WTC11 (cell line): ENCODE results near the gene PIP4P1. TPM values are rescaled to one million over a fixed set of nuclear protein-coding genes. Genes with fewer than 3 reads are reported as not detected.

Experiments
- ATAC-seq: fragments of 200-7000 bp; cut with Tn5 transposase; 2 replicates; pipeline ENCODE4 v1.10.0; 2021; ENCODE audit warnings: mild to moderate bottlenecking, moderate library complexity
- CTCF ChIA-PET: fragments of 300-600 bp; sonication (Branson Sonifier 250); formaldehyde crosslinking; loops from one replicate; lab custom pipeline; 2021; ENCODE audit warnings: antibody characterized with exemption; lab: Charles Lee
- POLR2A ChIA-PET: fragments of 350-600 bp; sonication (Branson Sonifier 250); formaldehyde crosslinking; loops from one replicate; lab custom pipeline; 2021; ENCODE audit warnings: antibody characterized with exemption; lab: Charles Lee
- DNase-seq: peaks from one replicate; pipeline ENCODE4 v3.0.0; 2021; ENCODE audit warnings: low spot score
- H3K27ac Mint-ChIP-seq: 2 replicates; pipeline ENCODE4 v1.8.0; 2021; ENCODE audit warnings: mixed read lengths
- H3K27me3 Mint-ChIP-seq: 2 replicates; pipeline ENCODE4 v1.8.0; 2021; ENCODE audit warnings: low read depth, mild to moderate bottlenecking, moderate library complexity, mixed read lengths
- H3K36me3 Mint-ChIP-seq: 2 replicates; pipeline ENCODE4 v1.8.0; 2021; ENCODE audit warnings: mixed read lengths
- H3K4me1 Mint-ChIP-seq: 2 replicates; pipeline ENCODE4 v1.8.0; 2022; ENCODE audit warnings: mixed read lengths
- H3K4me3 Mint-ChIP-seq: 2 replicates; pipeline ENCODE4 v1.8.0; 2021; ENCODE audit warnings: mild to moderate bottlenecking, moderate library complexity, mixed read lengths
- H3K9me3 Mint-ChIP-seq: 2 replicates; pipeline ENCODE4 v1.8.0; 2021; ENCODE audit warnings: mixed read lengths
- ATF1 ChIP-seq: sonication (generic); formaldehyde crosslinking; IDR thresholded peaks from 2 replicates; pipeline ENCODE4 v1.8.1; 2023; ENCODE audit warnings: mild to moderate bottlenecking, moderate library complexity, missing genetic modification reagents
- CREM ChIP-seq: sonication (generic); formaldehyde crosslinking; IDR thresholded peaks from 2 replicates; pipeline ENCODE4 v1.8.1; 2022; ENCODE audit warnings: mild to moderate bottlenecking, missing genetic modification reagents, moderate library complexity
- ESRRA ChIP-seq: sonication (generic); formaldehyde crosslinking; IDR thresholded peaks from 2 replicates; pipeline ENCODE4 v1.8.1; 2022; ENCODE audit warnings: mild to moderate bottlenecking, missing genetic modification reagents, borderline replicate concordance
- FOXJ3 ChIP-seq: sonication (generic); formaldehyde crosslinking; IDR thresholded peaks from 2 replicates; pipeline ENCODE4 v1.9.0; 2021; ENCODE audit warnings: missing genetic modification reagents, mild to moderate bottlenecking, borderline replicate concordance
- IRF2 ChIP-seq: sonication (generic); formaldehyde crosslinking; IDR thresholded peaks from 2 replicates; pipeline ENCODE4 v1.8.0; 2022; ENCODE audit warnings: low read depth, missing genetic modification reagents, borderline replicate concordance
- MYBL2 ChIP-seq: sonication (generic); formaldehyde crosslinking; IDR thresholded peaks from 2 replicates; pipeline ENCODE4 v1.8.1; 2023; ENCODE audit warnings: mild to moderate bottlenecking, moderate library complexity, missing genetic modification reagents
- NFE2L1 ChIP-seq: sonication (generic); formaldehyde crosslinking; IDR thresholded peaks from 2 replicates; pipeline ENCODE4 v1.8.1; 2023; ENCODE audit warnings: missing genetic modification reagents
- PRDM15 ChIP-seq: sonication (generic); formaldehyde crosslinking; IDR thresholded peaks from 2 replicates; pipeline ENCODE4 v1.8.0; 2022; ENCODE audit warnings: missing genetic modification reagents
- SMAD4 ChIP-seq: sonication (generic); formaldehyde crosslinking; IDR thresholded peaks from 2 replicates; pipeline ENCODE4 v1.8.0; 2022; ENCODE audit warnings: mild to moderate bottlenecking, missing genetic modification reagents
- STAT6 ChIP-seq: sonication (generic); formaldehyde crosslinking; conservative IDR thresholded peaks from 2 replicates; pipeline ENCODE4 v1.8.1; 2023; ENCODE audit warnings: mild to moderate bottlenecking, low read depth, missing genetic modification reagents, moderate library complexity
- USF2 ChIP-seq: sonication (generic); formaldehyde crosslinking; IDR thresholded peaks from 2 replicates; pipeline ENCODE4 v1.8.1; 2023; ENCODE audit warnings: mild to moderate bottlenecking, missing genetic modification reagents, moderate library complexity
- ZNF121 ChIP-seq: sonication (generic); formaldehyde crosslinking; IDR thresholded peaks from 2 replicates; pipeline ENCODE4 v1.8.0; 2023; ENCODE audit warnings: missing genetic modification reagents
- ZNF138 ChIP-seq: sonication (generic); formaldehyde crosslinking; conservative IDR thresholded peaks from 2 replicates; pipeline ENCODE4 v1.8.1; 2022; ENCODE audit warnings: mild to moderate bottlenecking, moderate library complexity, missing genetic modification reagents
- ZNF219 ChIP-seq: sonication (generic); formaldehyde crosslinking; IDR thresholded peaks from 2 replicates; pipeline ENCODE4 v1.8.0; 2023; ENCODE audit warnings: missing genetic modification reagents, mild to moderate bottlenecking, borderline replicate concordance
- ZNF232 ChIP-seq: sonication (generic); formaldehyde crosslinking; IDR thresholded peaks from 2 replicates; pipeline ENCODE4 v1.8.0; 2022; ENCODE audit warnings: mild to moderate bottlenecking, missing genetic modification reagents
- ZNF416 ChIP-seq: fragments of 250-450 bp; sonication (Bioruptor Pico); IDR thresholded peaks from 2 replicates; pipeline ENCODE4 v1.9.0; 2021; ENCODE audit warnings: mild to moderate bottlenecking, inconsistent platforms
- total RNA-seq: library from RNA; stranded (reverse); gene quantifications from 3 replicates; pipeline ENCODE4 v1.2.3, GENCODE V29; 2021
- TF ChIP-seq, protein P1 (sequence below): fragments of 250-450 bp; sonication (Bioruptor Pico); IDR thresholded peaks from 2 replicates; pipeline ENCODE4 v1.8.0; 2021; ENCODE audit warnings: mild to moderate bottlenecking
- TF ChIP-seq, protein P2 (sequence below): sonication (generic); formaldehyde crosslinking; IDR thresholded peaks from 2 replicates; pipeline ENCODE4 v1.8.1; 2022; ENCODE audit warnings: mild to moderate bottlenecking, moderate library complexity, missing genetic modification reagents
- TF ChIP-seq, protein P3 (sequence below): fragments of 250-450 bp; sonication (Bioruptor Pico); IDR thresholded peaks from 2 replicates; pipeline ENCODE4 v1.9.0; 2021; ENCODE audit warnings: mild to moderate bottlenecking
- TF ChIP-seq, protein P4 (sequence below): sonication (generic); formaldehyde crosslinking; IDR thresholded peaks from 2 replicates; pipeline ENCODE4 v1.8.0; 2022; ENCODE audit warnings: mild to moderate bottlenecking, missing genetic modification reagents

PIP4P1 gene
- total RNA-seq, 1 experiment from 2014 or later = 34.1 TPM

DNA sequence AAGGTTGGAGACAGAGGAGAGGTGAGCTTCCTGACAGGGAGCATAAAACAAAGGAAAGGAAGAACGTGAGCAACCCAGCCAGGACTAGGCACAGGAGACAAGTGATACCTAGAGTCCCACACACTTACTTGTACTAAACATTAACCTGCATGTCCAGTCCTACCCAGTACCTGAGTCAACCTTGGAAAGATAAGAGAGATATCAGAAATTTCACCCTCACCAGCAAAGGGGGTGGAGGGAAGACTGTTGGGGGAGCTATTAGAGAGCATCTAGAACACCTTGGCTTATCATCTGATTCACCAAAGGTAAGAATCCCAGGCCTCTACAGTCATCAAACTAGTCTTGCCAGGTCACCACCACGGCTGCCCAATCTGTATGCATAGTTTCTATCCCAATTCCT, 36.4 kb downstream of the PIP4P1 start (continued):
- TF ChIP-seq, protein P1, sequence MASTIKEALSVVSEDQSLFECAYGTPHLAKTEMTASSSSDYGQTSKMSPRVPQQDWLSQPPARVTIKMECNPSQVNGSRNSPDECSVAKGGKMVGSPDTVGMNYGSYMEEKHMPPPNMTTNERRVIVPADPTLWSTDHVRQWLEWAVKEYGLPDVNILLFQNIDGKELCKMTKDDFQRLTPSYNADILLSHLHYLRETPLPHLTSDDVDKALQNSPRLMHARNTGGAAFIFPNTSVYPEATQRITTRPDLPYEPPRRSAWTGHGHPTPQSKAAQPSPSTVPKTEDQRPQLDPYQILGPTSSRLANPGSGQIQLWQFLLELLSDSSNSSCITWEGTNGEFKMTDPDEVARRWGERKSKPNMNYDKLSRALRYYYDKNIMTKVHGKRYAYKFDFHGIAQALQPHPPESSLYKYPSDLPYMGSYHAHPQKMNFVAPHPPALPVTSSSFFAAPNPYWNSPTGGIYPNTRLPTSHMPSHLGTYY (CRISPR knock-in tag) = no peak
- TF ChIP-seq ZNF416 = no peak
- no peak for TF ChIP-seq FOXJ3
- no peak for TF ChIP-seq IRF2
- TF ChIP-seq ZNF121 = no peak
- TF ChIP-seq CREM (CRISPR knock-in tag) = no peak
- TF ChIP-seq, all 79 proteins: peak for 0

DNA sequence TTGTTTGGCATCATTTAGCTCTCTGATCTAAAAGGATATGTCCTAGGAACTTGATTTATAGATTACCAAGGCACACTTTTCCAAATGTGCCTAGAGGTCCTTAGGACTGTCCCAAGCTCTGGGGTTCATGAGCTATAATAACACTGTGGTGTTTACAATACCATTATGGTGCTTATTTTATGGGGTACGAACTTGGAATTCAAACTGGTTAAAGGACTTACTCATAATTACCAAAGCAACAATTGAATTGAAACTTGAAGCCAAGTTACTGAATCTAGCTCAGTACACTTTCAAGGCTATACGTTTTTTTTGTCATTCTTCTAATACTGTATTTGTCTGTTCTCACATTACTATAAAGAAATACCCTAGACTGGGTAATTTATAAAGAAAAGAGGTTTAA, 38.3 kb downstream of the PIP4P1 start:
- DNase-seq = no peak
- H3K4me3 Mint-ChIP-seq = no peak overlapping the region
- CTCF ChIA-PET = interaction anchor here (1.1 to 1.4 kb wide), 2 partner anchors 65 to 80 kb away, joined by 3 read pairs; partner anchors contain the start of gene PARP2
- H3K27me3 Mint-ChIP-seq = no peaks in the 10 kb centered on the region; the same call in 1 of the 2 replicates
- TF ChIP-seq, protein P2, sequence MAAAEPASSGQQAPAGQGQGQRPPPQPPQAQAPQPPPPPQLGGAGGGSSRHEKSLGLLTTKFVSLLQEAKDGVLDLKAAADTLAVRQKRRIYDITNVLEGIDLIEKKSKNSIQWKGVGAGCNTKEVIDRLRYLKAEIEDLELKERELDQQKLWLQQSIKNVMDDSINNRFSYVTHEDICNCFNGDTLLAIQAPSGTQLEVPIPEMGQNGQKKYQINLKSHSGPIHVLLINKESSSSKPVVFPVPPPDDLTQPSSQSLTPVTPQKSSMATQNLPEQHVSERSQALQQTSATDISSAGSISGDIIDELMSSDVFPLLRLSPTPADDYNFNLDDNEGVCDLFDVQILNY (CRISPR knock-in tag) = no peak
- TF ChIP-seq NFE2L1 (CRISPR knock-in tag) = no peak
- TF ChIP-seq SMAD4 = no peak
- TF ChIP-seq USF2 = no peak
- TF ChIP-seq, protein P3, sequence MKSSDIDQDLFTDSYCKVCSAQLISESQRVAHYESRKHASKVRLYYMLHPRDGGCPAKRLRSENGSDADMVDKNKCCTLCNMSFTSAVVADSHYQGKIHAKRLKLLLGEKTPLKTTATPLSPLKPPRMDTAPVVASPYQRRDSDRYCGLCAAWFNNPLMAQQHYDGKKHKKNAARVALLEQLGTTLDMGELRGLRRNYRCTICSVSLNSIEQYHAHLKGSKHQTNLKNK = no peak
- TF ChIP-seq PRDM15 (CRISPR knock-in tag) = no peak
- no peak for TF ChIP-seq ATF1
- TF ChIP-seq ZNF219 (CRISPR knock-in tag) = no peak
- TF ChIP-seq, protein P4, sequence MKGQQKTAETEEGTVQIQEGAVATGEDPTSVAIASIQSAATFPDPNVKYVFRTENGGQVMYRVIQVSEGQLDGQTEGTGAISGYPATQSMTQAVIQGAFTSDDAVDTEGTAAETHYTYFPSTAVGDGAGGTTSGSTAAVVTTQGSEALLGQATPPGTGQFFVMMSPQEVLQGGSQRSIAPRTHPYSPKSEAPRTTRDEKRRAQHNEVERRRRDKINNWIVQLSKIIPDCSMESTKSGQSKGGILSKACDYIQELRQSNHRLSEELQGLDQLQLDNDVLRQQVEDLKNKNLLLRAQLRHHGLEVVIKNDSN (CRISPR knock-in tag) = no peak
- TF ChIP-seq ESRRA (CRISPR knock-in tag) = no peak
- no peak for TF ChIP-seq STAT6 (CRISPR knock-in tag)
- TF ChIP-seq ZNF138 (CRISPR knock-in tag) = no peak
- no peak for TF ChIP-seq ZNF232
- TF ChIP-seq MYBL2 (CRISPR knock-in tag) = no peak
- TF ChIP-seq, all 79 proteins: peak for 0
- Mint-ChIP-seq H3K36me3 (no peaks in the 10 kb centered on the region), H3K4me1 (peaks cover 28% of the 10 kb centered on the region), H3K27ac (peak overlapping the region; percentile 56; the same call in 1 of the 2 replicates), H3K9me3 (no peaks in the 10 kb centered on the region)
- no peak for ATAC-seq
- POLR2A ChIA-PET = interaction anchor here (0.6 kb wide), 1 partner anchor 64 kb away, joined by 3 read pairs; no protein-coding TSS in a partner anchor
